ENCODE data around the gene ANO9. TPM values are rescaled to one million over a fixed set of nuclear protein-coding genes. Genes with fewer than 3 reads are reported as not detected.
"Not testable (repeated sequence)": the region's sequence is repeated elsewhere in the genome, so short reads cannot be mapped to it uniquely, and the experiment has no call there.

Gene ANO9
- total RNA-seq, 1 experiment from 2014 or later = 0.73 TPM

GRCh38 chr11:401196-401595 is 40.6 kb downstream of the ANO9 start:
- H3K36me3 ChIP-seq, DNase-seq: not testable (repeated sequence)

GRCh38 chr11:400241-400689 is 41.5 kb downstream of the ANO9 start:
- Histone ChIP-seq H3K4me1 (no peaks in the 10 kb centered on the region), H3K27ac (no peak overlapping the region), H3K27me3 (no peaks in the 10 kb centered on the region), H3K4me3 (no peak overlapping the region), H3K36me3 (no peaks in the 10 kb centered on the region), H3K9me3 (replicated peaks) (no peaks in the 10 kb centered on the region)
- DNase-seq = no peak

More at GRCh38 chr11:401196-401595, 40.6 kb downstream of the ANO9 start:
- H3K4me3 ChIP-seq; H3K27ac ChIP-seq; H3K4me1 ChIP-seq; H3K9me3 ChIP-seq (replicated peaks); H3K27me3 ChIP-seq: not testable (repeated sequence)

- Histone ChIP-seq H3K4me1 (no peaks in the 10 kb centered on the region), H3K36me3 (no peaks in the 10 kb centered on the region), H3K4me3 (no peak overlapping the region), H3K9me3 (replicated peaks) (no peaks in the 10 kb centered on the region), H3K27ac (no peak overlapping the region), H3K27me3 (no peaks in the 10 kb centered on the region)
- DNase-seq = no peak
Measured at GRCh38 chr11:399731-400211, 42.0 kb downstream of the ANO9 start.

- Histone ChIP-seq H3K4me1 (no peaks in the 10 kb centered on the region), H3K9me3 (replicated peaks) (no peaks in the 10 kb centered on the region), H3K27ac (no peak overlapping the region), H3K27me3 (no peaks in the 10 kb centered on the region), H3K36me3 (no peaks in the 10 kb centered on the region), H3K4me3 (no peak overlapping the region)
- DNase-seq = no peak
Measured at GRCh38 chr11:398826-399225, 43.0 kb downstream of the ANO9 start.

- Histone ChIP-seq H3K36me3 (no peaks in the 10 kb centered on the region), H3K27me3 (no peaks in the 10 kb centered on the region), H3K27ac (no peak overlapping the region), H3K9me3 (replicated peaks) (no peaks in the 10 kb centered on the region), H3K4me1 (no peaks in the 10 kb centered on the region), H3K4me3 (peak overlapping the region; percentile 39)
- DNase-seq = peak; percentile 53 to 62
Measured at GRCh38 chr11:396948-397548, 44.8 kb downstream of the ANO9 start.

GRCh38 chr11:396511-396947 is 45.3 kb downstream of the ANO9 start:
- no peaks in the 10 kb centered on the region for H3K27me3 ChIP-seq
- H3K9me3 ChIP-seq (replicated peaks) = no peaks in the 10 kb centered on the region
- peak overlapping the region; percentile 39 for H3K4me3 ChIP-seq
- no peaks in the 10 kb centered on the region for H3K4me1 ChIP-seq
- no peak overlapping the region for H3K27ac ChIP-seq
- H3K36me3 ChIP-seq = no peaks in the 10 kb centered on the region
- peak; percentile 33 to 39 for DNase-seq

- Histone ChIP-seq H3K4me1 (no peaks in the 10 kb centered on the region), H3K4me3 (no peak overlapping the region), H3K27ac (no peak overlapping the region), H3K36me3 (no peaks in the 10 kb centered on the region), H3K27me3 (no peaks in the 10 kb centered on the region), H3K9me3 (replicated peaks) (no peaks in the 10 kb centered on the region)
- DNase-seq = no peak
Measured at GRCh38 chr11:395866-396265, 45.9 kb downstream of the ANO9 start.

GRCh38 chr11:394858-395655 is 46.8 kb downstream of the ANO9 start:
- no peaks in the 10 kb centered on the region for H3K4me1 ChIP-seq
- no peaks in the 10 kb centered on the region for H3K27me3 ChIP-seq
- no peaks in the 10 kb centered on the region for H3K9me3 ChIP-seq (replicated peaks)
- no peak overlapping the region for H3K27ac ChIP-seq
- H3K36me3 ChIP-seq = no peaks in the 10 kb centered on the region
- no peak for DNase-seq
- no peak overlapping the region for H3K4me3 ChIP-seq

- no peaks in the 10 kb centered on the region for H3K9me3 ChIP-seq (replicated peaks)
- H3K36me3 ChIP-seq = no peaks in the 10 kb centered on the region
- H3K27ac ChIP-seq = no peak within 1 kb of the TSS
- no peaks in the 10 kb centered on the region for H3K4me1 ChIP-seq
- no peaks in the 10 kb centered on the region for H3K27me3 ChIP-seq
- no peak within 1 kb of the TSS for H3K4me3 ChIP-seq
- DNase-seq = no peak
Measured at GRCh38 chr11:394034-394857, 47.6 kb downstream of the ANO9 start, which contains the start of gene PKP3. Gene PKP3, plus strand, starts transcription at chr11:394209. Its CDS starts 84 bp downstream, at chr11:394293.

GRCh38 chr11:393219-394033 is 48.4 kb downstream of the ANO9 start:
- Histone ChIP-seq H3K9me3 (replicated peaks) (no peaks in the 10 kb centered on the region), H3K27ac (no peak overlapping the region), H3K4me3 (no peak overlapping the region), H3K4me1 (no peaks in the 10 kb centered on the region), H3K36me3 (no peaks in the 10 kb centered on the region), H3K27me3 (no peaks in the 10 kb centered on the region)
- peak; percentile 41 to 50 for DNase-seq

- H3K9me3 ChIP-seq (replicated peaks) = no peaks in the 10 kb centered on the region
- H3K27me3 ChIP-seq = no peaks in the 10 kb centered on the region
- no peaks in the 10 kb centered on the region for H3K36me3 ChIP-seq
- no peak overlapping the region for H3K4me3 ChIP-seq
- H3K27ac ChIP-seq = no peak overlapping the region
- no peak for DNase-seq
- H3K4me1 ChIP-seq = no peaks in the 10 kb centered on the region
Measured at GRCh38 chr11:392102-392777, 49.6 kb downstream of the ANO9 start.

GRCh38 chr11:391117-392017 is 50.4 kb downstream of the ANO9 start:
- DNase-seq = no peak
- no peaks in the 10 kb centered on the region for H3K27me3 ChIP-seq
- H3K4me1 ChIP-seq = no peaks in the 10 kb centered on the region
- no peak overlapping the region for H3K27ac ChIP-seq
- no peak overlapping the region for H3K4me3 ChIP-seq
- H3K36me3 ChIP-seq = no peaks in the 10 kb centered on the region
- no peaks in the 10 kb centered on the region for H3K9me3 ChIP-seq (replicated peaks)

- H3K4me3 ChIP-seq = no peak overlapping the region
- H3K9me3 ChIP-seq (replicated peaks) = no peaks in the 10 kb centered on the region
- no peaks in the 10 kb centered on the region for H3K4me1 ChIP-seq
- H3K27ac ChIP-seq = no peak overlapping the region
- H3K36me3 ChIP-seq = no peaks in the 10 kb centered on the region
- H3K27me3 ChIP-seq = no peaks in the 10 kb centered on the region
- DNase-seq = no peak
Measured at GRCh38 chr11:390175-390574, 51.6 kb downstream of the ANO9 start.
